Central memory CD4-positive, alpha-beta T cell (primary cell): Measurements from ENCODE around the gene DNAJC30.

Experiments used
- DNase-seq: peaks from one replicate; pipeline ENCODE4 v3.0.0; 2022

DNAJC30 gene

DNA sequence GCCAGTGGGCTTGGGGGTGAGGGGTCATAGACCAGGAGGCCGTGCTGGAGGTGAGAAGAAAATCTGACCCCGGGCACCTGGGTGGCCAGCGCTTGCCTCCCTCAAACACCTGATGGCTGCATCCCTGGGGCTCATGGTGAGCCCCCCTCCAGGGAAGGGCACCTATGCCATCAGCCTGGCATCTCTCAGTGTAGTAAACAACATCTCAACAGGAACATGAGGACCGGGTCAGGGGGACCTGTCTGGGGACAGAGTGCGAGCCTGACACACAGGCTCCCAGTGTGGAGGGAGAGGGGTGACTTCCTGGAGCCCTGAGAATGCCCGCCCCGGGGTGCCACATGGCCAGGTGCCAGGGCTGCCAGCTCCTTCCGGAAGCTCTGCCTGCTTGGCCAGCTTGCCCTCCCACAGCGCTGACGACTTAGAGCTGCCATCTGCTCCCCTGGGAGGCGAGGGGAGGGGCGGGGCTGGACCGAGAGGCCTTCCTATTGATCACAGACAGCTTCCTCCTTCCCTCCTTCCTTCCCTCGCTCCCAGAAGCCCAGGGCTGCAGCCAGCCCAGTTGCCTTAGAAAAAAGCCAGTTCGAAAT, 23.9 kb upstream of the DNAJC30 start:
- DNase-seq, result no peak

GRCh38 chr7:73706126-73707044, 23.1 kb upstream of the DNAJC30 start:
- DNase-seq, result no peak

DNA sequence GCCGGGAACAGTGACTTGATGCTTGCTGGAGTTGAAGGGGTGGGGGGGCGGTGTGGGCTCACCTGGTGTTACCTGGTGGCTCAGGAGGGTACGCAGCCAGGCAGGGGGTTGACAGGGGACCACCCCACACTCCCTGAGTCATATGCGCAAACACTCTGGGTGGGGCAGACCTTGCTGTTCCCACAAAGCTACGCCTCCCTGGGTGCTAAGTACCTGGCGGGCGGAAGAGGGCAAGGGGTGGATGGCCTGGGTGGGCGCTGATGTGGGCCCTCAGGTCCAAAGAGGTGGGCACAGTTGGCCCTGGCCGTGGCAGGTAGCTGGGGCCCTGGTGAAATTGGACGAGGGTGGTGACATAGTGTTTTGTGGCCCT, 22.3 kb upstream of the DNAJC30 start:
- DNase-seq, result no peak

- DNase-seq, result no peak
These were observed 21.6 kb upstream of the DNAJC30 start for GRCh38 chr7:73704640-73705550.

DNA sequence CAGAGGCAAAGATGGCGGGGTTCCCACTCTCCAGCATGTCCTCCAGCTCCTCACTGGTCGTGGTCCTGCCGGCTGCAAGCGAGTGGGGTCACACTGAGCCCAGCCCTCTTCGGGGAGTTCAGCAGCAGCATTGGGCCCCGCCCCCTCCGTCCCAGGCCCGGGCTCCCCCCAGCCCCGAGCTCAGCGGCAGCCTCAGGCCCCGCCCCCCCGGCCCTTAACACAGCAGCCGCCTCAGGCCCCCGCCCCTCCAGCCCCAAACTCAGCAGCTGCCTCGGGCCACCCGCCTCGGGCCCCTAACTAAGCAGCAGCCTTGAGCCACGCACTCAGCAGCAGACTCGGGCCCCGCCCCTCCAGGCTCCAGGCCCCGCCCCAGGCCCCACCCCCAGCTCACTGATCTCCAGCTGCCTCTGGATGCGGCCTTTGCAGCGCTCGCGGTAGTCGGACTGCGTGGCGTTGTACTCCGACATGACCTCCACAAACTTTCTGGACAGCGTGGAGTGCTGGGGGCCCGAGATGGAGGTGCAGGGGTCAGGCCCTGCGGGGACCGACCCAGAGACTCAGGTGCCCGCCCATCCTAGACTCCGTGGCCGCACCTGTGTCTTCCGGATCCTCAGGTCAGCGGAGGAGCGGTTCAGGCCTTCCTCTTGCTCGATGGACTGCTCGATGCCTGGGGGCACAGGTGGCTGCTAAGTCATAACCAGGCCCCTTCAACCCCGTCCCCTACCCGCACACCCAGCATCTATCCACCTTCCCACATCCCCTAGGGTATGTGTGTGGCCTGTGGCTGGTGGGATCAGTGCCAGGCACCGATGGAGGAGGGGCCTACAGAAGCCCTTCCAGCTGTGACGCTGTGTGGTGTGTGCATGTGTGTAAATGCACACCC, 20.7 kb upstream of the DNAJC30 start:
- no peak for DNase-seq

- DNase-seq, result no peak
These were observed 20.0 kb upstream of the DNAJC30 start for GRCh38 chr7:73703225-73703624.

DNA sequence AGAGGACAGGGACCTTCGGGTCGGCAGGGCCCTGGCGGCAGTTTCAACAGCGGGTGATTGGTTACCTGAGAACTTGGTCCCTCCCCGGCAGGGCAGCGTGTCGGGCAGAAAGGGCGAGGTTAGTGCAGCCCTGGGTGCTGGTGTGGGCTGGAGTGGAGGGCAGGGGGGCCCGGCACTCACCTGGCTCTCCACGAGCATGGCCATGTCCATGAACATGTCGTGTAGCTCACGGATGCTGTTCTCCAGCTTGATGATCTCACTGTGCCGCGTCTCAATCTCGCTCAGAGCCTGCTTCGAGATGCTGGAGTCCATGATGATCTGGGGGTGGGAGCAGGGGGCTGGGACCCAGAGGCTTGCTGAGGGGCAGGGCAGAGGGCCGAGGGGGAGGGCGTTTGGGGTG, 19.4 kb upstream of the DNAJC30 start:
- no peak for DNase-seq

DNA sequence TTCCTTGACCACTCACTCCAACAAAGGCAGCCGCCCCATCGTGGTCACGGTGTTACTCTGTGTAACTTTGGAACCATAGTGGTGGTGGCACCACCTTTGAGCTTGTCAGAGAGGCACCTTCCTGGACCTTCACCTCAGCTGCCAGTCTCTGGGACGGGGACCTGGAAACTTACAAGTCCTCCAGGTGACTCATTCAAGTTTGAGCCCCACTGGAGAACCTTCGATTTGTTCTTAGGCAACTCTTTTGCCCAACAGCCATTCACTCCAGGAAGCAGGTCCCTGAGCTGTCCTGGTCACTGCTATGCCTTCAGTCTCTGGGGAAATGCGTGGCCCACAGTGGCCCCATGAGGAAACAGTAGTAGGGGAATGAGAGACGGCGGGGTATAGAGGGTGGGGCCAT, 19.0 kb upstream of the DNAJC30 start:
- no peak for DNase-seq

GRCh38 chr7:73701357-73701995, 18.2 kb upstream of the DNAJC30 start:
- DNase-seq, result no peak

- DNase-seq, result no peak
These were observed 17.4 kb upstream of the DNAJC30 start for GRCh38 chr7:73700581-73701134.

GRCh38 chr7:73700069-73700423, 16.8 kb upstream of the DNAJC30 start:
- DNase-seq, result no peak

DNA sequence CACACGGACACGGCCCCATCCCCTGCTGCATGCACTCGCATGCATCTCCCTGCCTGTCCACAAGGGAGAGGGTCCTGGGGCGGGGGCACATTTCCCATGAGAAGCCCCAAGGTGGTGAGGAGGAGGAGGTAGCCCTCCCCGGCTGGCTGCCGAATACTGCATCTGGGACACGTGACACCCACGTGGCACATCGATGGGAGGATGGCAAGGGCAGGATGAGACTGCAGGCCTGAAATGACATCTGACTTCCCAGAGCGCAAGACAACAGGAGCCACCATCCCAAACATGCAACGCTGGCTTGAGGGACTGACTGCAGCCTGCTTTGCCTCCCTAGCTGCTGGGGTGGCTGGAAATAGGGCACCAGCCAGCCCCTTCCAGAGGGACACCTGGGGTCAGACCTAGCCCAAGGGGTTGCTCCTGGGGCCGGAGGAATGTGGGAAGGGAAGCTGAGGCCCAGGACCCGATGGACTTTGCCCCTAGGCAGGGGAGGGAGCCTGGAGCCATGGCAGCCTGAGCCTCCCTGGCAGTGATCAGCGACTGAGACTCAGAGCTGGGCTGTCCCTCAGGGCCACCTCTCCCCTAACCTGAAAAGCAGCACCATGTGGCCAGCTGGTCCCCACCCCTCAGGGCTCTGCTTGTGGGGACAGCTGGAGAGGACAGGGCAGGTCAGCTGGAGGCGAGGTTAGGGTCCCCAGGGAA, 16.3 kb upstream of the DNAJC30 start:
- no peak for DNase-seq

- no peak for DNase-seq
These were observed 15.2 kb upstream of the DNAJC30 start for GRCh38 chr7:73698410-73698809.

- DNase-seq, result no peak
These were observed 13.1 kb upstream of the DNAJC30 start for GRCh38 chr7:73696372-73696771.

DNA sequence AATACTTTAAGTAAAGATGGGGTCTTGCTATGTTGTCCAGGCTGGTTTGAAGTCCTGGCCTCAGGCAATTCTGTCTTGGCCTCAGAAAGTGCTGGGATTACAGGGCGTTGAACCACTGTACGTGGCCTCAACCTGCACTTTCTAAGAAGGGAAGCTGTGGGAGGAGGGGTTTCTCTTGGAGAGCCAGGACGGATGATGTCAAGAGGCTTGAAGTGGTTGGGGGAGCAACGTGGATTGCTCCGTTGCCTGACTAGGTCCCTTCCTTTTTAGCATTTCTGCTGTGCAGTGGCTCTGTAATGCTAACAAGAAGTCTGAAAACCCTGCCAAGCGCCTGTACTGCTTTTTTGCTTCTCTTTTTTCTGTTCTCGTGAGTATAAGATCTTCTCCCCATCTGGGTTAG, 7.4 kb upstream of the DNAJC30 start:
- no peak for DNase-seq

GRCh38 chr7:73688288-73688687, 5.0 kb upstream of the DNAJC30 start:
- no peak for DNase-seq

DNA sequence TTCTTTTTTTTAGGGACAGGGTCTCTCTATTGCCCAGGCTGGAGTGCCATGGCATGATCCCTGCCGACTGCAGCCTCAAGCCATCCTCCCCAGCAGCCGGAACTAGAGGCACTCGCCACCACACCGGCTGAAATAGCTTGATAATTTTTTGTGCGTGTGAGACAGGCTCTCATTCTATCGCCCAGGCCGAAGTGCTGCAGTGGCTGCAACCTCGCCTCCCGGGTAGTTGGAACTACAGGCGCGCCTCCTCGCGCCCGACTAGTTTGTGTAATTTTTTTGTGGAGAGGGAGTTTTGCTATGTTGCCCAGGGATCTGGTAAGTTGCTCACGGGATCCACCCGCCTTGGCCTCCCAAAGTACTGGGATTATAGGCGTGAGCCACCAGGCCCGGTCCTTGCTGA, 2.1 kb upstream of the DNAJC30 start:
- no peak for DNase-seq

DNA sequence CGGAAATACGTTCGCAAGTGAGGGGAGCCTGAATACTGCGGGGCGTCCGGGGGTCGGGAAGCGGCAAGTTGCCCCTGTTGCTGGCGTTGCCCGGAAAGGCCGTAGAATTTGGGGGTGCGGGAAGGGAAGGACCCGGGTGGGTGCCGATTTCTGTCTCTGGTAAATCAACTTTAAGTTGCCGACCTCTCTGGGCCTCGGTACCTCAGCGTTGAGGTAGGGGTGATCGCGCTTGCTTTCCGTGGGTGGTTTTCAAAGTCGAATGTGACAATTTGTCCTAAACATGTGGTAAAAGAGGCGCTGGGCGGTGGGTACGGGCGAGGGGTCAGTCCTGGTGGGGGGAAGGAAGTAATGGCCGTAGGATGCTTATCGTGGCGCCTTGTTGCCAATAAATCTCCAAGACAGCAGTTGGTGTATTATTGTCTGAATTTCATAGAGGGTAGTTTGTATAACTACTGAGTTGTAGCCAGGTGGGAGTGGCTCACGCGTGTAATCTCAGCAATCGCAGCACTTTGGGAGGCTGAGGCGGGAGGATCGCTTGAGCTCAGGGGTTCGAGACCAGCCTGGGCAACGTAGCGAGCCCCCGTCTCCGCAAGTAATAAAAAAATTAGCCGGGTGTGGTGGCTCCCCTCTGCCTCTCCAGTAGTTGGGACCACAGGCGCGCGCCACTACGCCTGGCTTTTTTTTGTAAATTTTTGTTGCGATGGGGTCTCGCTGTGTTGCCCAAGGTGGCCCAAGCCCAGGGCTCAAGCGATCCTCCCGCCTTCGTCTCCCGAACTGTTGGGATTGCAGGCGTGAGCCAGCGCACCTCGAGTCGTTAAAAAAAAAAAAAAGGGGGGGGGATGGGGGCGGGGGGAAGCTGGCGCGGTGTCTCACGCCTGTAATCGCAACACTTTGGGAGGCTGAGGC, 788 bp upstream of the DNAJC30 start:
- DNase-seq, result no peak

DNA sequence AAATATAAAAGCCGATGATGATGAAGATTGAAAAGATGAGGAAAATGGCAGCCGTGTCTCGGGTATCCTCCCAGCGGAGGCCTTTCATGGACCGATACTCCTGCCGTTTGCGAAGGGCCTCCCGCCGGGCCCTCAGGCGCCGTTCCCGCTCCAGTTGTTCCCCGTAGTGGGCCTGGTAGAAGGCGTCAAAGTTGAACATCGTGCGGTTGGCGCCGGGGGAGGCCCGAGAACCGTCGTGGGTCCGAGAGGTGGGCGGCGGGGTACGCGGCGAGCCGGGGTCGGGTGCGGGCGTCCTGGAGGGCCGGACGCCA, 553 bp downstream of the DNAJC30 start:
- no peak for DNase-seq

GRCh38 chr7:73681031-73681430, 2.2 kb downstream of the DNAJC30 start:
- no peak for DNase-seq
